Liver (tissue), 3 donors: Measurements from ENCODE around the gene RNF144A.

Experiments used
- ATF3 ChIP-seq: IDR thresholded peaks from 2 replicates; pipeline ENCODE4 v1.6.1; 2016; ENCODE audit warnings: antibody characterized with exemption
- CTCF ChIP-seq: fragments of 150-350 bp; IDR thresholded peaks from 2 replicates; pipeline ENCODE4 v1.5.1; 2017; ENCODE audit warnings: improper control_type of control experiment, low read depth, low read length; ENCODE audit not compliant: missing input control
- JUND ChIP-seq, 2 donors: IDR thresholded peaks; 2 replicates each; pipeline ENCODE4 v1.6.1; 2016; ENCODE audit warnings: antibody characterized with exemption in 2 of 2
- TAF1 ChIP-seq: conservative IDR thresholded peaks from 2 replicates; pipeline ENCODE4 v1.6.1; 2016; ENCODE audit warnings: antibody characterized with exemption, mild to moderate bottlenecking
- donor health status: healthy.
- donor health status: healthy.

DNA sequence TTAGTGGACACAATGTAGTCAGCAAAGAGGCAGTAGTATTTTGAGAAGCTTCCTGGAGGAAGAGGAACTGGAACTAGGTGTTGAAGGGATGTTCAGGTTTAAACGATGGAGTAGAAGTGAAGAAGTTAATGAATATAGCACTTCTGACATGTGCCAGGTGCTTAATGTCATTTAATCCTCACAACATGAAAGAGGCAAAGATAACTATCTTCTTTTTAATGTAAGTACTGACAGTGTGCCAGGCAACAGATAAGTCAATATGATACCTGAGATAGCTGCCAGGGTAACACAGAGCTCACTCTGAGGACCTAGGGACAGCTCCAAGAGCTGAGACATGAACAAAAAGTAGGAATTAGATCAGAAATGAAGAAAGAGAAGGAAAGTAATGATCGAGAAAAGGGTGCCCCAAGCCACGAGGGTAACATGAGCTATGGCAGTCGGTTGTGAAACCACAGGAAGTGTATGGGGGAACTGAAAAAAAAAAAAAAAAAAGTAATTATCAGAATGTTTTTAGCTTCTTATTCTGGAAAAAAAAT, 140.7 kb downstream of the RNF144A start:
- TF ChIP-seq TAF1 (no peak), CTCF (no peak), JUND (IDR thresholded peaks at IDR 0.05) (no peak), ATF3 (no peak)
